Urinary bladder (tissue), 4 donors: ENCODE results near the gene MLX. TPM values are rescaled to one million over a fixed set of nuclear protein-coding genes. Genes with fewer than 3 reads are reported as not detected.
A peak's percentile ranks its signal among the peaks of the same experiment; 100 is the strongest.
"Not testable (repeated sequence)": the region's sequence is repeated elsewhere in the genome, so short reads cannot be mapped to it uniquely, and the experiment has no call there.

Source experiments
- DNase-seq: peaks from one replicate; pipeline ENCODE4 v3.0.0-alpha.2; 2015; ENCODE audit errors: extremely low spot score
- H3K27ac ChIP-seq: one replicate; pipeline ENCODE4 v1.5.1; 2013; ENCODE audit warnings: low read depth, mild to moderate bottlenecking, moderate library complexity
- H3K36me3 ChIP-seq: one replicate; pipeline ENCODE4 v1.6.1; 2013; ENCODE audit warnings: mild to moderate bottlenecking, moderate library complexity; ENCODE audit not compliant: insufficient read depth
- H3K4me1 ChIP-seq: one replicate; pipeline ENCODE4 v1.6.1; 2013; ENCODE audit warnings: mild to moderate bottlenecking, moderate library complexity; ENCODE audit not compliant: insufficient read depth
- H3K4me3 ChIP-seq: one replicate; pipeline ENCODE4 v1.5.1; 2013; ENCODE audit warnings: low read depth, low read length
- WGBS: extraction: QIAGEN DNeasy Blood & Tissue Kit; methylation state at CpG from one replicate; pipeline ENCODE4 v1.1.7; 2013; 5-methylcytosine and 5-hydroxymethylcytosine counted together
- polyA plus RNA-seq: library from polyadenylated mRNA; stranded (reverse); fragments of 200-250 nt; gene quantifications from one replicate; pipeline ENCODE4 v1.2.3, GENCODE V29; 2013
- total RNA-seq: library from RNA; depleted of rRNA; stranded (reverse); fragments of >200 nt; gene quantifications from one replicate; pipeline ENCODE4 v1.2.3, GENCODE V29; 2014
- donor health status: healthy with polysubstance abuse.
- donor health status: healthy.

The MLX gene
- total and polyA plus RNA-seq, 2 donors: 17.1 to 38.0 TPM

DNA sequence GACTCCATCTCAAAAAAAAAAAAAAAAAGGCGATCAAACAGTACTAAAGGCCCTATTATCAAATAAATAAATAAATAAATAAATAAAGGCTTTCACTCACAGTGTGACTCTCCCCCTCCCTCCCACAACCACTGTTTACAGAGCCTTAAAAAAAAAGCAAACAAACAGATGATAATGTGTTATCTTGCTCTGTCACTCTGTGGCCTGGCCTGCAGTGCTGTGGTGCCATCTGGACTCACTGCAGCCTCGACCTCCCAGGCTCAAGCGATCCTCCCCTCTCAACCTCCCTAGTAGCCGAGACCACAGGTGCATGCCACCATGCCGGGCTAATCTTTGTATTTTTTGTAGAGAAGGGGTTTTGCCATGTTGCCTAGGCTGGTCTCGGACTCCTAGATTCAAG lies 39.0 kb upstream of the MLX start:
- Histone ChIP-seq H3K36me3 (no peaks in the 10 kb centered on the region), H3K4me3 (no peak overlapping the region), H3K4me1 (no peaks in the 10 kb centered on the region), H3K27ac (no peak overlapping the region)
- 92% methylated on average over 6 of the region's 6 CpGs for WGBS
- DNase-seq: no peak

- Histone ChIP-seq H3K4me1 (no peaks in the 10 kb centered on the region), H3K36me3 (no peaks in the 10 kb centered on the region), H3K4me3 (no peak overlapping the region), H3K27ac (no peak overlapping the region)
- WGBS: 72% methylated on average over 3 of the region's 3 CpGs
- DNase-seq: no peak
These were observed 37.8 kb upstream of the MLX start for GRCh38 chr17:42529061-42529460.

GRCh38 chr17:42530952-42531454 lies 35.9 kb upstream of the MLX start:
- Histone ChIP-seq H3K27ac (peak overlapping the region; percentile 53), H3K36me3 (no peaks in the 10 kb centered on the region), H3K4me3 (no peak overlapping the region), H3K4me1 (no peaks in the 10 kb centered on the region)
- DNase-seq: no peak
- 86% methylated on average over 2 of the region's 2 CpGs for WGBS

GRCh38 chr17:42531455-42532354 lies 35.2 kb upstream of the MLX start:
- 10% methylated on average over 60 of the region's 60 CpGs for WGBS
- DNase-seq: no peak
- H3K4me1 ChIP-seq: no peaks in the 10 kb centered on the region
- H3K36me3 ChIP-seq: no peaks in the 10 kb centered on the region
- peak overlapping the region; percentile 95 for H3K27ac ChIP-seq
- H3K4me3 ChIP-seq: peak overlapping the region; percentile 45

DNA sequence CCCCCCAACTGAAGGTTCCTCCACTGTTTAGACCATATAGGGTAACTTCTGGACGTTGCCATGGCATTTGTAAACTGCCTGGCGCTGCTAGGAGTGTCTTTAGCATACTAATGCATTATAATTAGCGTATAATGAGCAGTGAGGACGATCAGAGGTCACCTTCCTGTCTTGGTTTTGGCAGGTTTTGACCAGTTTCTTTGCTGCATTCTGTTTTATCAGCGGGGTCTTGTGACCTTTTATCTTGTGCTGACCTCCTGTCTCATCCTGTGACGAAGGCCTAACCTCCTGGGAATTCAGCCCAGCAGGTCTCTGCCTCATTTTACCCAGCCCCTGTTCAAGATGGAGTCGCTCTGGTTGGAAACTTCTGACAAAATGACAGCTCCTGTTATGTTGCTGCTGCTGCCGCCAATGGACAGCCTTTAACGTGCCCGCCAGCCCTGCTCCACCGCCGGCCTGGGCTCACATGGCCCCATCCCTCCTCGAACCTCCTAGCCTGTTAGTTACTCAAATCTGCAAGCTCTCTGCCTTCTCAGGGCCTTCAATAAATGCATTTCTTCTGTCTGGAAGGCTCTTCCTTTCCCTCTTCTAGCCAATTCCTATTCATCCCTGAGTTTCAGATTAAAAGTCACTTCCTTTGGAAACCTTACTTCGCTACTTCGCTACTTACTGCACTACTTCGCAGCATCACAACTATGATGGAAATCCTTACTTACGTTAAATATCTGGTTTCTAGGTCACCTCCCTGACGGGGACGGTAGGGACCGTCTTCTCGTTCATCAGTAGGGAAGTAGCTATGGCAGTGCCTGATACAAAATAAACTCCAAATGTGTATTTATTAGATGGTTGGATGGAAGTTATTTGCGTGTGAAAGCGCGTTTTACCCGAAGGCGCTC lies 31.5 kb upstream of the MLX start:
- 42% methylated on average over 26 of the region's 26 CpGs for WGBS
- Histone ChIP-seq H3K4me3 (peak overlapping the region; percentile 87), H3K36me3 (no peaks in the 10 kb centered on the region), H3K27ac (peak overlapping the region; percentile 80), H3K4me1 (no peaks in the 10 kb centered on the region)
- DNase-seq: no peak

GRCh38 chr17:42536048-42536371 lies 30.9 kb upstream of the MLX start, which contains the start of gene NAGLU:
NAGLU (plus strand) TSS chr17:42536241; CDS start chr17:42536273, 32 bp downstream.
- Histone ChIP-seq H3K4me3 (peak within 1 kb of the TSS; percentile 87), H3K27ac (peak within 1 kb of the TSS; percentile 82), H3K36me3 (no peaks in the 10 kb centered on the region), H3K4me1 (no peaks in the 10 kb centered on the region)
- under 1% methylated on average over 40 of the region's 40 CpGs for WGBS
- no peak for DNase-seq

- no peak for DNase-seq
- Histone ChIP-seq H3K36me3 (no peaks in the 10 kb centered on the region), H3K4me1 (no peaks in the 10 kb centered on the region), H3K4me3 (peak overlapping the region; percentile 87), H3K27ac (peak overlapping the region; percentile 82)
- under 1% methylated on average over 65 of the region's 65 CpGs for WGBS
These were observed 30.3 kb upstream of the MLX start for GRCh38 chr17:42536372-42537155.

DNA sequence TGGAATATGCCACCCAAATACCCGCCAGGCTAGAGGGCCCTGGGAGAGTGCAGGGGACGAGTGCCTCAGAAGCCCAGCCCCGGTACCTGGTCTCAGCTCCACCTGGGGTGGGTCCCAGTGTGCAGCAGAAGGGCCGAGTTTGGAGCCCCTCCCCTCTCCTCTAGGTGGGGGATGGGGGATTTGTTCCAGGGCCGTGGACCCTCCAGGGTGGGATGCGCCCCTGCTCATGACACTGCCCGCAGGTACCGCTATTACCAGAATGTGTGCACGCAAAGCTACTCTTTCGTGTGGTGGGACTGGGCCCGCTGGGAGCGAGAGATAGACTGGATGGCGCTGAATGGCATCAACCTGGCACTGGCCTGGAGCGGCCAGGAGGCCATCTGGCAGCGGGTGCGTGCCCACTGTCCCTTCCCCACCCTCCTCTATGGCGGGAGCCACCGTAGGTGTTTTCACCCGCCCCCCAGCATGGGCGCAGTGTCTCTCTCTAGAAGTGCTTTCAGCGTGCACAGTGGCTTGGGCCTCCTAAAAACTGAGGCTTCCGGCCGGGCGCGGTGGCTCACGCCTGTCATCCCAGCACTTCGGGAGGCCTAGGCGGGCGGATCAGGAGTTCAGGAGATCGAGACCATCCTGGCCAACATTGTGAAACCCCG lies 29.6 kb upstream of the MLX start:
- no peak for DNase-seq
- WGBS: 87% methylated on average over 31 of the region's 31 CpGs
- Histone ChIP-seq H3K4me1 (no peaks in the 10 kb centered on the region), H3K27ac (no peak overlapping the region), H3K36me3 (no peaks in the 10 kb centered on the region), H3K4me3 (peak overlapping the region; percentile 87)

GRCh38 chr17:42537826-42538451 lies 29.0 kb upstream of the MLX start:
- no peaks in the 10 kb centered on the region for H3K4me1 ChIP-seq
- H3K36me3 ChIP-seq: no peaks in the 10 kb centered on the region
- no peak overlapping the region for H3K27ac ChIP-seq
- no peak overlapping the region for H3K4me3 ChIP-seq
- 96% methylated on average over 5 of the region's 5 CpGs for WGBS
- DNase-seq: no peak

GRCh38 chr17:42538482-42538881 lies 28.4 kb upstream of the MLX start:
- DNase-seq: no peak
- WGBS: 94% methylated on average over 14 of the region's 14 CpGs
- Histone ChIP-seq H3K36me3 (peaks cover 4% of the 10 kb centered on the region), H3K4me3 (no peak overlapping the region), H3K4me1 (no peaks in the 10 kb centered on the region), H3K27ac (no peak overlapping the region)

DNA sequence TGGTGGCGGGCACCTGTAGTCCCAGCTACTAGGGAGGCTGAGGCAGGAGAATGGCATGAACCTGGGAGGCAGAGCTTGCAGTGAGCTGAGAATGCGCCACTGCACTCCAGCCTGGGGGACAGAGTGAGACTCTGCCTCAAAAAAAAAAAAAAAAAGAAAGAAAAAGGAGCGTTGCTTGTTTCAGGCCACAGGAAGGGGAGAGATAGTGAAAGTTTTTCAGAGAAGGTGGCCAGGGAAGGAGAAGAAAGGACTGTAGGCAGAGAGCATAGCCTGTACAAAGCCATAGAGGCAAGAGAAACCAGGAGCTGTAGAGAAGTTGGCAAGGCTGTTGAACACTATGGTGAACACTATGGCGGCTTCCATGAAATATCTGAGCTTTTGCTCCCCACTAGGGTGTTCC lies 26.3 kb upstream of the MLX start:
- 91% methylated on average over 4 of the region's 4 CpGs for WGBS
- not testable (repeated sequence) for H3K27ac ChIP-seq, DNase-seq, H3K4me3 ChIP-seq, H3K36me3 ChIP-seq, H3K4me1 ChIP-seq

DNA sequence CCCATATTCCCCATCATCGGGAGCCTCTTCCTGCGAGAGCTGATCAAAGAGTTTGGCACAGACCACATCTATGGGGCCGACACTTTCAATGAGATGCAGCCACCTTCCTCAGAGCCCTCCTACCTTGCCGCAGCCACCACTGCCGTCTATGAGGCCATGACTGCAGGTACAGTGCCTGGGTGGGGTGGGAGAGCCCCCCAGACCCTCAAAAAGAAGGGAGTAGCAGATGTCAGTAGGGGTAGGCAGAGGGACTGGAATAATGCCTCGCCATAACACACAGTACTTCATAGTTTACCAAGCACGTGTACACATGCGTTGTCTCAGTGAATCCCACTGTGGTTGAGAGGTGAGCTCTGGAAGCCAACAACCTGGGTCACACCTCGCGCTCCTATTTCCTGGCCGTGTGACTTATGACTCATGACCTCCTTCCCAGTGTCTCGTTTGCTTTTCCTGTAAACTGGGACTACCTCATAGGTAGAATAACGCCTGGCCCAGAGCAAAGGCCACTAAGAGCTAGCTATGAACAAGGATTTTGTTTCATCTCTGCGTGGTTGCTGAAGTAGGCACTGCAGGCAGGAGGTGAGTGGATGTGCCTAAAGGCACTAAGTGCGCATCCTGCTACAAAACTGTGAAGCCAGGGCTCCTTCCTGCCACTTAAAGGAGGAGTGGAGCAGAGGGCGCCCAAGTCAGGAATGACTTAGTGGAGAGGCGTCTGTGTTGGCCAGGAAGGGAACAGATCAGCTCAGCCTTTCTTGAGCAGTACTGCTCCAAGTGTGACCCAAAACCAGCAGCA lies 25.7 kb upstream of the MLX start:
- WGBS: 80% methylated on average over 17 of the region's 17 CpGs
- H3K4me3 ChIP-seq: no peak overlapping the region
- H3K4me1 ChIP-seq: no peaks in the 10 kb centered on the region
- no peak overlapping the region for H3K27ac ChIP-seq
- H3K36me3 ChIP-seq: peaks cover 4% of the 10 kb centered on the region
- DNase-seq: no peak
